Thyroid gland (tissue), 4 donors: Measurements from ENCODE around the gene GRB10.

Source experiments
- POLR2A ChIP-seq, 2 donors: fragments of 450-650 bp; IDR thresholded peaks; one replicate each; pipeline ENCODE4 v1.6.1; 2017; ENCODE audit warnings: antibody characterized with exemption in 2 of 2, mild to moderate bottlenecking in 2 of 2, moderate library complexity in 1 of 2
- TF ChIP-seq, protein P1 (sequence below), 6 experiments: fragments of 200-600 bp in 3 of 6; fragments of 450-650 bp in 3 of 6; sonication (generic) in 3 of 6; IDR thresholded peaks; one replicate each; pipeline ENCODE4 v1.5.1; 2016 to 2019; ENCODE audit warnings: antibody characterized with exemption in 6 of 6, mild to moderate bottlenecking in 2 of 6, inconsistent platforms in 1 of 6, moderate library complexity in 1 of 6

DNA sequence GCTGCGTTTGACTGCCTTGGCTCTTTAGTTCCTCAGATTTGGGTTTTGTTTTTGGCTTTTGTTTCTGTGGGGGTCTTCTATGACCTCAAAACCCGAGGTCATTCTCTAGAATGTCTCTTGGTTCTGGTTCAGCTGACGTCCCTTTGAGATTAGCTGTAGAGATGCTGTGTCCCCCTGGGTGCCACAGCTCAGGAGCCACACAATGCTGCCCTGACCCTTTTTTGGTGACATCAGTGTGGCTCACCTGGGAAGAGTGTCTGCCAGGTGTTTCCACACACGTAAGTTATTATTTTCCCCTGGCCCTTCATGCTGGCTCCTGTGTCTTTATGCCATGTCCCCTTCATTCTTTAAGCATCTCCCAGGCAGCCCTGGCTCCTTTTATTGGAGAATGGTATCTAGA lies 127.7 kb downstream of the GRB10 start:
- TF ChIP-seq, protein P1, sequence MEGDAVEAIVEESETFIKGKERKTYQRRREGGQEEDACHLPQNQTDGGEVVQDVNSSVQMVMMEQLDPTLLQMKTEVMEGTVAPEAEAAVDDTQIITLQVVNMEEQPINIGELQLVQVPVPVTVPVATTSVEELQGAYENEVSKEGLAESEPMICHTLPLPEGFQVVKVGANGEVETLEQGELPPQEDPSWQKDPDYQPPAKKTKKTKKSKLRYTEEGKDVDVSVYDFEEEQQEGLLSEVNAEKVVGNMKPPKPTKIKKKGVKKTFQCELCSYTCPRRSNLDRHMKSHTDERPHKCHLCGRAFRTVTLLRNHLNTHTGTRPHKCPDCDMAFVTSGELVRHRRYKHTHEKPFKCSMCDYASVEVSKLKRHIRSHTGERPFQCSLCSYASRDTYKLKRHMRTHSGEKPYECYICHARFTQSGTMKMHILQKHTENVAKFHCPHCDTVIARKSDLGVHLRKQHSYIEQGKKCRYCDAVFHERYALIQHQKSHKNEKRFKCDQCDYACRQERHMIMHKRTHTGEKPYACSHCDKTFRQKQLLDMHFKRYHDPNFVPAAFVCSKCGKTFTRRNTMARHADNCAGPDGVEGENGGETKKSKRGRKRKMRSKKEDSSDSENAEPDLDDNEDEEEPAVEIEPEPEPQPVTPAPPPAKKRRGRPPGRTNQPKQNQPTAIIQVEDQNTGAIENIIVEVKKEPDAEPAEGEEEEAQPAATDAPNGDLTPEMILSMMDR (IDR thresholded peaks at IDR 0.05): no peak
- TF ChIP-seq POLR2A (IDR thresholded peaks at IDR 0.05): no peak
